ENCODE measurements around the gene TRABD2B. TPM values are rescaled to one million over a fixed set of nuclear protein-coding genes. Genes with fewer than 3 reads are reported as not detected.
A peak's percentile ranks its signal among the peaks of the same experiment; 100 is the strongest.

TRABD2B gene
- total and polyA plus RNA-seq, 2 of the 13 experiments (the other 11 are each of a cell fraction or from before 2014, with no cell fraction given): 0.04 TPM; not detected in 1

- TF ChIP-seq NBN (conservative IDR thresholded peaks at IDR 0.05) (0 out of 2 replicates have a peak, but pooled peaks have one; percentile 72), RORA (CRISPR knock-in tag; IDR thresholded peaks at IDR 0.05) (no peak), ZNF282 (IDR thresholded peaks at IDR 0.05; ENCODE audit: partially characterized antibody) (peak; percentile 37)
Measured at GRCh38 chr1:47936916-47937551, 60.2 kb downstream of the TRABD2B start (continued).

GRCh38 chr1:47935856-47936255, 61.3 kb downstream of the TRABD2B start:
- Histone ChIP-seq H3K9me3 (ENCODE audit: low read length) (no peaks in the 10 kb centered on the region), H3K36me3 (replicated peaks in 1 of 2; ENCODE audit: control insufficient read depth in 1 of 2, insufficient read depth in 2 of 2, low read length in 2 of 2) (no peaks in the 10 kb centered on the region), H3K79me2 (ENCODE audit: insufficient read depth, low read length) (no peaks in the 10 kb centered on the region), H3K4me3 (replicated peaks in 1 of 3; ENCODE audit: insufficient read depth in 1 of 3, low read depth in 2 of 3, low read length in 3 of 3) (no peak overlapping the region), H3K27me3 (ENCODE audit: control insufficient read depth in 1 of 2, insufficient read depth in 2 of 2, low read length in 2 of 2) (peaks cover 0 to 12% of the 10 kb centered on the region in 2 experiments; a peak in 3 of 5 replicates), H3K27ac (ENCODE audit: extremely low read length, insufficient read depth, low read length) (no peak overlapping the region), H2AFZ (ENCODE audit: low read length) (no peak overlapping the region), H3K4me2 (ENCODE audit: low read depth, low read length) (no peak overlapping the region), H4K20me1 (ENCODE audit: insufficient read depth, low read length) (no peaks in the 10 kb centered on the region), H3K9ac (ENCODE audit: insufficient read depth, low read depth, low read length) (no peak overlapping the region), H3K4me1 (ENCODE audit: insufficient read depth, low read length) (peaks cover 35% of the 10 kb centered on the region)
- no TSS peak for BruUV-seq (replicated peaks)
- intact Hi-C loops (cut with micrococcal nuclease; ENCODE audit: unreplicated experiment): no loop called here
- whole genome bisulfite sequencing (ENCODE audit: low lambda C conversion rate): 13% methylated on average over 1 of the region's 1 CpG
- TF ChIP-seq ZBTB38 (CRISPR knock-in tag; IDR thresholded peaks at IDR 0.05) (no peak), PLRG1 (conservative IDR thresholded peaks at IDR 0.05) (no peak), HNF4A (CRISPR knock-in tag; IDR thresholded peaks at IDR 0.05) (no peak), ATRX (CRISPR knock-in tag; IDR thresholded peaks at IDR 0.05; ENCODE audit: borderline replicate concordance) (no peak), JARID2 (CRISPR knock-in tag; IDR thresholded peaks at IDR 0.05; ENCODE audit: insufficient replicate concordance) (no peak), ZNF672 (CRISPR knock-in tag; IDR thresholded peaks at IDR 0.05) (no peak), ZNF781 (CRISPR knock-in tag; IDR thresholded peaks at IDR 0.05; ENCODE audit: borderline replicate concordance, not compliant biosample characterization) (no peak)
- no peak for DNase-seq (ENCODE audit: low spot score)
- POLR2A ChIA-PET: interaction anchor here (1.4 kb wide), 1 partner anchor 17 kb away, joined by 4 read pairs; no protein-coding TSS in a partner anchor
- no peak for FAIRE-seq
- CTCF ChIA-PET (ENCODE audit: low intra/inter-chr PET ratio, low total read pairs): no interaction called here
- in situ Hi-C loops (cut with HindIII; ENCODE audit: extremely low pct_ligation_motif_present, low pct_unique_long_range_greater_than_20kb): no loop called here
- ATAC-seq: no peak
